ENCODE measurements around the gene POLR2J3.
"Not testable (repeated sequence)": the region's sequence is repeated elsewhere in the genome, so short reads cannot be mapped to it uniquely, and the experiment has no call there.

GRCh38 chr7:102574607-102575006, 2.2 kb upstream of the POLR2J3 start:
- not testable (repeated sequence) for TF ChIP-seq CTCF (IDR thresholded peaks at IDR 0.05 in 8 of 11, conservative IDR thresholded peaks at IDR 0.05 in 3 of 11); POLR2AphosphoS5 (IDR thresholded peaks at IDR 0.05)
